DOHH2 (cell line): Measurements from ENCODE around the gene PRRC2C.

Experiments used
- H3F3A ChIP-seq: fragments of 200-600 bp; sonication (generic), shearing (Covaris generic); 2 replicates; pipeline ENCODE4 v1.6.0; 2016; ENCODE audit warnings: antibody characterized with exemption, mild to moderate bottlenecking; ENCODE audit not compliant: control insufficient read depth, insufficient read depth
- H3K27ac ChIP-seq: fragments of 200-600 bp; sonication (generic); 2 replicates; pipeline ENCODE4 v1.5.1; 2014; ENCODE audit warnings: low read depth, mild to moderate bottlenecking, low read length, moderate library complexity
- H3K27me3 ChIP-seq: fragments of 200-600 bp; sonication (generic); 2 replicates; pipeline ENCODE4 v1.6.1; 2014; ENCODE audit warnings: mild to moderate bottlenecking, low read length, mixed read lengths; ENCODE audit not compliant: control insufficient read depth
- H3K36me3 ChIP-seq: fragments of 200-600 bp; sonication (generic); 2 replicates; pipeline ENCODE4 v1.6.1; 2014; ENCODE audit warnings: mild to moderate bottlenecking, low read length, moderate library complexity, mixed read lengths; ENCODE audit not compliant: control insufficient read depth
- H3K4me1 ChIP-seq: fragments of 200-600 bp; sonication (generic); 2 replicates; pipeline ENCODE4 v1.6.1; 2014; ENCODE audit warnings: mild to moderate bottlenecking, low read length, mixed read lengths; ENCODE audit not compliant: control insufficient read depth
- H3K4me2 ChIP-seq: fragments of 200-600 bp; sonication (generic); 2 replicates; pipeline ENCODE4 v1.6.0; 2014; ENCODE audit warnings: mild to moderate bottlenecking, low read length, moderate library complexity
- H3K4me3 ChIP-seq: fragments of 200-600 bp; sonication (generic); 2 replicates; pipeline ENCODE4 v1.5.1; 2014; ENCODE audit warnings: mild to moderate bottlenecking, low read length, mixed read lengths
- H3K79me2 ChIP-seq: fragments of 200-600 bp; sonication (generic); 2 replicates; pipeline ENCODE4 v1.6.1; 2014; ENCODE audit warnings: mild to moderate bottlenecking, low read length, mixed read lengths; ENCODE audit not compliant: control insufficient read depth
- H3K9me2 ChIP-seq: fragments of 200-600 bp; sonication (generic); replicated peaks from 2 replicates; pipeline ENCODE4 v1.6.1; 2014; ENCODE audit warnings: mild to moderate bottlenecking, low read length, mixed read lengths; ENCODE audit not compliant: control insufficient read depth
- H3K9me3 ChIP-seq: fragments of 200-600 bp; sonication (generic); 2 replicates; pipeline ENCODE4 v1.6.1; 2014; ENCODE audit warnings: antibody characterized with exemption, low read length, mixed read lengths; ENCODE audit not compliant: control insufficient read depth, insufficient read depth
- H4K20me1 ChIP-seq: fragments of 200-600 bp; sonication (generic); 2 replicates; pipeline ENCODE4 v1.6.0; 2014; ENCODE audit warnings: low read depth, mild to moderate bottlenecking, antibody characterized with exemption, low read length, moderate library complexity; ENCODE audit not compliant: control insufficient read depth, insufficient read depth
- EZH2phosphoT487 ChIP-seq: fragments of 200-600 bp; sonication (generic); IDR thresholded peaks from 2 replicates; pipeline ENCODE4 v1.6.1; 2017; ENCODE audit warnings: borderline replicate concordance, mild to moderate bottlenecking, antibody characterized with exemption, low read length, moderate library complexity, mixed read lengths
- TF ChIP-seq, protein P1 (sequence below): fragments of 200-600 bp; sonication (generic); IDR thresholded peaks from one replicate; pipeline ENCODE4 v1.5.1; 2014; ENCODE audit warnings: antibody characterized with exemption, mild to moderate bottlenecking, low read depth, low read length; ENCODE audit not compliant: poor library complexity, severe bottlenecking

The PRRC2C gene

GRCh38 chr1:171581226-171581625, 95.9 kb downstream of the PRRC2C start:
- Histone ChIP-seq H3K9me2 (no peaks in the 10 kb centered on the region), H3K27ac (no peak overlapping the region), H4K20me1 (peaks cover 4% of the 10 kb centered on the region; the same call in 1 of the 2 replicates), H3F3A (no peaks in the 10 kb centered on the region; the same call in 1 of the 2 replicates), H3K4me2 (no peak overlapping the region), H3K79me2 (no peaks in the 10 kb centered on the region), H3K4me1 (no peaks in the 10 kb centered on the region), H3K9me3 (no peaks in the 10 kb centered on the region), H3K4me3 (no peak overlapping the region), H3K36me3 (peaks cover 95% of the 10 kb centered on the region), H3K27me3 (no peaks in the 10 kb centered on the region)
- no peak for TF ChIP-seq EZH2phosphoT487
- TF ChIP-seq, protein P1, sequence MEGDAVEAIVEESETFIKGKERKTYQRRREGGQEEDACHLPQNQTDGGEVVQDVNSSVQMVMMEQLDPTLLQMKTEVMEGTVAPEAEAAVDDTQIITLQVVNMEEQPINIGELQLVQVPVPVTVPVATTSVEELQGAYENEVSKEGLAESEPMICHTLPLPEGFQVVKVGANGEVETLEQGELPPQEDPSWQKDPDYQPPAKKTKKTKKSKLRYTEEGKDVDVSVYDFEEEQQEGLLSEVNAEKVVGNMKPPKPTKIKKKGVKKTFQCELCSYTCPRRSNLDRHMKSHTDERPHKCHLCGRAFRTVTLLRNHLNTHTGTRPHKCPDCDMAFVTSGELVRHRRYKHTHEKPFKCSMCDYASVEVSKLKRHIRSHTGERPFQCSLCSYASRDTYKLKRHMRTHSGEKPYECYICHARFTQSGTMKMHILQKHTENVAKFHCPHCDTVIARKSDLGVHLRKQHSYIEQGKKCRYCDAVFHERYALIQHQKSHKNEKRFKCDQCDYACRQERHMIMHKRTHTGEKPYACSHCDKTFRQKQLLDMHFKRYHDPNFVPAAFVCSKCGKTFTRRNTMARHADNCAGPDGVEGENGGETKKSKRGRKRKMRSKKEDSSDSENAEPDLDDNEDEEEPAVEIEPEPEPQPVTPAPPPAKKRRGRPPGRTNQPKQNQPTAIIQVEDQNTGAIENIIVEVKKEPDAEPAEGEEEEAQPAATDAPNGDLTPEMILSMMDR, result no peak

DNA sequence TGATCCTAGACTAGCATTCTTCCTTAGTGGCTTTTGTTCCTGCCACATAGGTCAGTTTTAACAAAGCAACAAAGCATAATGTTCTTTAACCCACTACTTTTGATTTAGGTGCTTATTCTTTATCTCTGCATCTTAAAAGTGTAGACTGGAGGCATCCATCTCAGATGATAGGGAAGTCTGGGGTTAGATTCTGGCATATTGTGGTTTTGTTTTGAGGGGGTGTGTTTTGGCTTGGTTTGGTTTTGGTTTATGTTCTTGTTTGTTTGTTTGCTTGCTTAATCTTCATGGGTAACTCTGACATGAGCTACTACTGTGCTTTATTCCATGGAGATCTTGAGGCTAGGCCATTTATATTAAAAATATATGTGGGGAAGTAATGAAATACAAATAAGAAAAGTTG, 96.4 kb downstream of the PRRC2C start:
- H3K4me1 ChIP-seq, result no peaks in the 10 kb centered on the region
- no peaks in the 10 kb centered on the region for H3K27me3 ChIP-seq
- H3K79me2 ChIP-seq, result no peaks in the 10 kb centered on the region
- no peak overlapping the region for H3K27ac ChIP-seq
- H3K4me2 ChIP-seq, result no peak overlapping the region
- no peaks in the 10 kb centered on the region; the same call in 1 of the 2 replicates for H3F3A ChIP-seq
- H3K9me3 ChIP-seq, result no peaks in the 10 kb centered on the region
- H4K20me1 ChIP-seq, result peaks cover 4% of the 10 kb centered on the region; the same call in 1 of the 2 replicates
- H3K4me3 ChIP-seq, result no peak overlapping the region
- no peak for TF ChIP-seq EZH2phosphoT487
- TF ChIP-seq, protein P1, result no peak
- H3K36me3 ChIP-seq, result peaks cover 93% of the 10 kb centered on the region
- no peaks in the 10 kb centered on the region for H3K9me2 ChIP-seq

GRCh38 chr1:171582589-171582988, 97.3 kb downstream of the PRRC2C start:
- H3K27ac ChIP-seq, result no peak overlapping the region
- H3K4me1 ChIP-seq, result no peaks in the 10 kb centered on the region
- no peak for TF ChIP-seq EZH2phosphoT487
- TF ChIP-seq, protein P1, result no peak
- H3K4me3 ChIP-seq, result no peak overlapping the region
- no peaks in the 10 kb centered on the region for H3K9me3 ChIP-seq
- no peaks in the 10 kb centered on the region for H3K79me2 ChIP-seq
- peaks cover 93% of the 10 kb centered on the region for H3K36me3 ChIP-seq
- peaks cover 4% of the 10 kb centered on the region; the same call in 1 of the 2 replicates for H4K20me1 ChIP-seq
- no peaks in the 10 kb centered on the region for H3K9me2 ChIP-seq
- no peak overlapping the region for H3K4me2 ChIP-seq
- H3F3A ChIP-seq, result no peaks in the 10 kb centered on the region; the same call in 1 of the 2 replicates
- H3K27me3 ChIP-seq, result no peaks in the 10 kb centered on the region
